H9 (cell line): Measurements from ENCODE around the gene GABBR2. TPM values are rescaled to one million over a fixed set of nuclear protein-coding genes. Genes with fewer than 3 reads are reported as not detected.
A peak's percentile ranks its signal among the peaks of the same experiment; 100 is the strongest.
"Not testable (repeated sequence)": the region's sequence is repeated elsewhere in the genome, so short reads cannot be mapped to it uniquely, and the experiment has no call there.

ENCODE experiments used
- DNase-seq: peaks from one replicate; pipeline ENCODE4 v3.0.0-alpha.2; 2017
- H2AFZ ChIP-seq: one replicate; pipeline ENCODE4 v1.6.1; 2013; ENCODE audit warnings: mild to moderate bottlenecking, low read length, control low read depth, moderate library complexity
- H2AK5ac ChIP-seq: 2 replicates; pipeline ENCODE4 v1.6.1; 2013; ENCODE audit warnings: low read length, control low read depth, mixed read lengths; ENCODE audit not compliant: insufficient read length
- H2BK120ac ChIP-seq: one replicate; pipeline ENCODE4 v1.6.1; 2013; ENCODE audit warnings: low read depth, mild to moderate bottlenecking, low read length, control low read depth, inconsistent platforms; ENCODE audit not compliant: poor library complexity, severe bottlenecking
- H2BK12ac ChIP-seq: 2 replicates; pipeline ENCODE4 v1.6.1; 2013; ENCODE audit warnings: low read length, control low read depth, mixed read lengths, low read depth; ENCODE audit not compliant: insufficient read length
- H2BK15ac ChIP-seq: 2 replicates; pipeline ENCODE4 v1.6.1; 2013; ENCODE audit warnings: low read depth, low read length, control low read depth
- H2BK20ac ChIP-seq: one replicate; pipeline ENCODE4 v1.6.1; 2013; ENCODE audit warnings: low read depth, mild to moderate bottlenecking, low read length, control low read depth, inconsistent platforms; ENCODE audit not compliant: poor library complexity, severe bottlenecking
- H2BK5ac ChIP-seq: 2 replicates; pipeline ENCODE4 v1.6.1; 2013; ENCODE audit warnings: low read length, control low read depth, mixed read lengths; ENCODE audit not compliant: insufficient read length
- H3K14ac ChIP-seq: 2 replicates; pipeline ENCODE4 v1.6.1; 2013; ENCODE audit warnings: low read length, control low read depth; ENCODE audit not compliant: insufficient read depth
- H3K18ac ChIP-seq: 2 replicates; pipeline ENCODE4 v1.6.1; 2013; ENCODE audit warnings: low read depth, mild to moderate bottlenecking, mixed read lengths, low read length, control low read depth; ENCODE audit not compliant: insufficient read length
- H3K23ac ChIP-seq: 2 replicates; pipeline ENCODE4 v1.6.1; 2013; ENCODE audit warnings: low read length, control low read depth, mixed read lengths, low read depth; ENCODE audit not compliant: insufficient read length
- H3K23me2 ChIP-seq: 2 replicates; pipeline ENCODE4 v1.6.1; 2013; ENCODE audit warnings: low read depth, mild to moderate bottlenecking, mixed read lengths, low read length, control low read depth; ENCODE audit not compliant: insufficient read length, poor library complexity, severe bottlenecking
- H3K27ac ChIP-seq: 2 replicates; pipeline ENCODE4 v1.5.1; 2013; ENCODE audit warnings: low read length, control low read depth, mixed read lengths, low read depth; ENCODE audit not compliant: insufficient read length
- H3K27me3 ChIP-seq: 2 replicates; pipeline ENCODE4 v1.6.1; 2013; ENCODE audit warnings: low read length, control low read depth, inconsistent platforms; ENCODE audit not compliant: insufficient read depth
- H3K4ac ChIP-seq: 2 replicates; pipeline ENCODE4 v1.6.1; 2013; ENCODE audit warnings: low read depth, mild to moderate bottlenecking, control low read depth, inconsistent platforms, low read length, moderate library complexity
- H3K4me1 ChIP-seq: 2 replicates; pipeline ENCODE4 v1.6.1; 2013; ENCODE audit warnings: low read length, control low read depth, inconsistent platforms; ENCODE audit not compliant: insufficient read depth
- H3K4me2 ChIP-seq: 2 replicates; pipeline ENCODE4 v1.6.1; 2013; ENCODE audit warnings: low read length, control low read depth, mixed read lengths; ENCODE audit not compliant: insufficient read length, insufficient read depth
- H3K56ac ChIP-seq: 2 replicates; pipeline ENCODE4 v1.6.1; 2013; ENCODE audit warnings: low read depth, mild to moderate bottlenecking, mixed read lengths, low read length, control low read depth; ENCODE audit not compliant: insufficient read length
- H3K79me1 ChIP-seq: 2 replicates; pipeline ENCODE4 v1.6.1; 2013; ENCODE audit warnings: low read depth, mild to moderate bottlenecking, moderate library complexity, low read length, control low read depth, inconsistent platforms; ENCODE audit not compliant: insufficient read depth, poor library complexity, severe bottlenecking
- H3K79me2 ChIP-seq: 2 replicates; pipeline ENCODE4 v1.6.1; 2013; ENCODE audit warnings: low read length, control low read depth, inconsistent platforms; ENCODE audit not compliant: insufficient read depth
- H3K9ac ChIP-seq: 2 replicates; pipeline ENCODE4 v1.6.1; 2013; ENCODE audit warnings: low read length, control low read depth, mixed read lengths; ENCODE audit not compliant: insufficient read length; ENCODE audit errors: extremely low read depth
- H3K9me3 ChIP-seq: one replicate; pipeline ENCODE4 v1.6.1; 2013; ENCODE audit warnings: low read depth, low read length, inconsistent platforms; ENCODE audit not compliant: control insufficient read depth
- H3T11ph ChIP-seq: one replicate; pipeline ENCODE4 v1.6.1; 2013; ENCODE audit warnings: mild to moderate bottlenecking, low read length, control low read depth, inconsistent platforms
- H4K20me1 ChIP-seq: one replicate; pipeline ENCODE4 v1.6.1; 2013; ENCODE audit not compliant: control insufficient read depth, insufficient read length, insufficient read depth
- H4K5ac ChIP-seq: 2 replicates; pipeline ENCODE4 v1.6.1; 2013; ENCODE audit warnings: low read depth, mild to moderate bottlenecking, mixed read lengths, low read length, control low read depth; ENCODE audit not compliant: insufficient read length
- H4K8ac ChIP-seq: replicated peaks from 2 replicates; pipeline ENCODE4 v1.6.1; 2013; ENCODE audit warnings: low read length, control low read depth, mixed read lengths, low read depth; ENCODE audit not compliant: insufficient read length
- H4K91ac ChIP-seq: 2 replicates; pipeline ENCODE4 v1.6.1; 2013; ENCODE audit warnings: low read depth, mild to moderate bottlenecking, moderate library complexity, mixed read lengths, low read length, control low read depth; ENCODE audit not compliant: insufficient read length
- H3K27ac Mint-ChIP-seq, 3 experiments: 2 replicates in 2 of 3; 3 replicates in 1 of 3; pipeline ENCODE4 v1.8.0; 2020 to 2021; ENCODE audit warnings: mixed read lengths in 3 of 3, mild to moderate bottlenecking in 1 of 3, moderate library complexity in 1 of 3
- H3K27me3 Mint-ChIP-seq: 2 replicates; pipeline ENCODE4 v1.8.0; 2021; ENCODE audit warnings: low read depth, mild to moderate bottlenecking, moderate library complexity, mixed read lengths
- H3K36me3 Mint-ChIP-seq, 3 experiments: 2 replicates in 2 of 3; 3 replicates in 1 of 3; pipeline ENCODE4 v1.8.0; 2020 to 2021; ENCODE audit warnings: low read depth in 3 of 3, mixed read lengths in 3 of 3; ENCODE audit not compliant: insufficient read depth in 1 of 3
- H3K4me1 Mint-ChIP-seq, 2 experiments: 2 replicates each; pipeline ENCODE4 v1.8.0; 2020; ENCODE audit warnings: mixed read lengths in 2 of 2
- H3K4me3 Mint-ChIP-seq, 2 experiments: 2 replicates in 1 of 2; 3 replicates in 1 of 2; pipeline ENCODE4 v1.8.0; 2020 to 2021; ENCODE audit warnings: mild to moderate bottlenecking in 2 of 2, mixed read lengths in 2 of 2, moderate library complexity in 1 of 2
- H3K9me3 Mint-ChIP-seq, 2 experiments: 2 replicates in 1 of 2; 3 replicates in 1 of 2; pipeline ENCODE4 v1.8.0; 2020; ENCODE audit warnings: mild to moderate bottlenecking in 2 of 2, mixed read lengths in 2 of 2, moderate library complexity in 1 of 2
- WGBS: extraction: QIAGEN DNeasy Blood & Tissue Kit; methylation state at CpG from one replicate; pipeline ENCODE4 v1.1.7; 2013; ENCODE audit warnings: missing lambda C conversion rate, low lambda C conversion rate, mixed read lengths; ENCODE audit not compliant: insufficient read length; ENCODE audit errors: extremely low coverage; 5-methylcytosine and 5-hydroxymethylcytosine counted together
- total RNA-seq: library from RNA; stranded (reverse); gene quantifications from 2 replicates; pipeline ENCODE4 v1.2.1, GENCODE V29; 2021
- TF ChIP-seq, protein P1 (sequence below): fragments of 200-600 bp; sonication (generic); conservative IDR thresholded peaks from 3 replicates; pipeline ENCODE4 v1.8.0; 2021; ENCODE audit warnings: antibody characterized with exemption, mild to moderate bottlenecking

GABBR2 gene
- total RNA-seq, 1 experiment from 2014 or later = 0.66 TPM

DNA sequence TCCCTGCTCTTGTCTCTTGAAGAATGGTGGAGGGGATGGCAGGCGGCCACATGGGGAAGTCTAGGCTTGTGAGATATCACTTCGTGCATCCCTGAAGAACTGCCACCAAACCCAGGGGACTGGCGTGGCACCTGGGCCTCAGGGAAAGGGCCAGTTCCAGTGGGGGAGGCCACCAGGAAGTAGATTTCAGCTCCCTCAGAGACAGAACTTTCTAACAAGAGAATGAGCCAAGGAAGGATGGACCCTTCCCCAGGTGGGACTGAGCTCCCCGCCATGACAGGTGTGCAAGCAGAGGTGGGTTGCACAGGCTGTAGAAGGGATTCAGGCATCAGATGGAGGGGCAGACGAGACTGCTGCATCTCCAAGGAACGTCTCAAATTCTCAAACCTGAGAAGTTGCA is 193.9 kb downstream of the GABBR2 start:
- TF ChIP-seq, protein P1, sequence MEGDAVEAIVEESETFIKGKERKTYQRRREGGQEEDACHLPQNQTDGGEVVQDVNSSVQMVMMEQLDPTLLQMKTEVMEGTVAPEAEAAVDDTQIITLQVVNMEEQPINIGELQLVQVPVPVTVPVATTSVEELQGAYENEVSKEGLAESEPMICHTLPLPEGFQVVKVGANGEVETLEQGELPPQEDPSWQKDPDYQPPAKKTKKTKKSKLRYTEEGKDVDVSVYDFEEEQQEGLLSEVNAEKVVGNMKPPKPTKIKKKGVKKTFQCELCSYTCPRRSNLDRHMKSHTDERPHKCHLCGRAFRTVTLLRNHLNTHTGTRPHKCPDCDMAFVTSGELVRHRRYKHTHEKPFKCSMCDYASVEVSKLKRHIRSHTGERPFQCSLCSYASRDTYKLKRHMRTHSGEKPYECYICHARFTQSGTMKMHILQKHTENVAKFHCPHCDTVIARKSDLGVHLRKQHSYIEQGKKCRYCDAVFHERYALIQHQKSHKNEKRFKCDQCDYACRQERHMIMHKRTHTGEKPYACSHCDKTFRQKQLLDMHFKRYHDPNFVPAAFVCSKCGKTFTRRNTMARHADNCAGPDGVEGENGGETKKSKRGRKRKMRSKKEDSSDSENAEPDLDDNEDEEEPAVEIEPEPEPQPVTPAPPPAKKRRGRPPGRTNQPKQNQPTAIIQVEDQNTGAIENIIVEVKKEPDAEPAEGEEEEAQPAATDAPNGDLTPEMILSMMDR = no peak
- DNase-seq = no peak
- H2BK15ac ChIP-seq = no peak overlapping the region
- H3K14ac ChIP-seq = no peak overlapping the region
- no peak overlapping the region for H2BK5ac ChIP-seq
- no peaks in the 10 kb centered on the region for H3K79me1 ChIP-seq
- no peak overlapping the region for H2AFZ ChIP-seq
- Mint-ChIP-seq H3K27ac (no peak overlapping the region), H3K4me3 (no peak overlapping the region), H3K4me1 (0 out of 4 replicates have a peak, but pooled peaks cover 0 to 2% of the 10 kb centered on the region in 2 experiments), H3K9me3 (peaks cover under 1 to 4% of the 10 kb centered on the region in 2 experiments; a peak in 3 of 5 replicates), H3K27me3 (peaks cover 8% of the 10 kb centered on the region), H3K36me3 (peaks cover 0 to 2% (median 0%) of the 10 kb centered on the region in 3 experiments; a peak in 2 of 7 replicates)
- no peak overlapping the region for H4K8ac ChIP-seq
- peaks cover 3% of the 10 kb centered on the region for H3K23me2 ChIP-seq
- no peak overlapping the region for H3K27ac ChIP-seq
- H3K4me1 ChIP-seq = no peaks in the 10 kb centered on the region
- H3K9me3 ChIP-seq = no peaks in the 10 kb centered on the region
- H3K9ac ChIP-seq = no peak overlapping the region
- H2BK20ac ChIP-seq = no peak overlapping the region
- H4K20me1 ChIP-seq = no peaks in the 10 kb centered on the region
- no peak overlapping the region for H3K4me2 ChIP-seq
- H2AK5ac ChIP-seq = no peak overlapping the region
- H3K23ac ChIP-seq = no peak overlapping the region
- H2BK12ac ChIP-seq = no peak overlapping the region
- no peaks in the 10 kb centered on the region for H3K79me2 ChIP-seq
- H4K5ac ChIP-seq = no peak overlapping the region
- no peaks in the 10 kb centered on the region for H3K27me3 ChIP-seq
- no peak overlapping the region for H2BK120ac ChIP-seq
- no peak overlapping the region for H3K18ac ChIP-seq
- H3T11ph ChIP-seq = no peak overlapping the region
- H3K56ac ChIP-seq = no peak overlapping the region
- no peak overlapping the region for H3K4ac ChIP-seq
- no peak overlapping the region for H4K91ac ChIP-seq
- WGBS = no CpG with 5 or more reads among the region's 6 CpGs

DNA sequence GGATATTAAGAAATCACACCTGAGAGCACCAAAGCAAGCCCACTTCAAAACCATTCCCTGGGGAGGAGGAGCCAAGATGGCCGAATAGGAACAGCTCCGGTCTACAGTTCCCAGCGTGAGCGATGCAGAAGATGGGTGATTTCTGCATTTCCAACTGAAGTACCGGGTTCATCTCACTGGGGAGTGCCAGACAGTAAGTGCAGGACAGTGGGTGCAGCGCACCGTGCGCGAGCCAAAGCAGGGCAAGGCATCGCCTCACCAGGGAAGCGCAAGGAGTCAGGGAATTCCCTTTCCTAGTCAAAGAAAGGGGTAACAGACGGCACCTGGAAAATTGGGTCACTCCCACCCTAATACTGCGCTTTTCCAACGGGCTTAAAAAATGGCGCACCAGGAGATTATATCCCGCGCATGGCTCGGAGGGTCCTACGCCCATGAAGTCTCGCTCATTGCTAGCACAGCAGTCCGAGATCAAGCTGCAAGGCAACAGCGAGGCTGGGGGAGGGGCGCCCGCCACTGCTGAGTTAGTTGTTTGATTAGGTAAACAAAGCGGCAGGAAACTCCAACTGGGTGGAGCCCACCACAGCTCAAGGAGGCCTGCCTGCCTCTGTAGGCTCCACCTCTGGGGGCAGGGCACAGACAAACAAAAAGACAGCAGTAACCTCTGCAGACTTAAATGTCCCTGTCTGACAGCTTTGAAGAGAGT is 200.4 kb downstream of the GABBR2 start:
- Mint-ChIP-seq H3K36me3 (peaks cover 0 to 25% (median 10%) of the 10 kb centered on the region in 3 experiments; a peak in 6 of 7 replicates), H3K9me3 (peaks cover 20 to 28% of the 10 kb centered on the region in 2 experiments), H3K4me1 (peaks cover 16 to 20% of the 10 kb centered on the region in 2 experiments), H3K27me3 (peaks cover 31% of the 10 kb centered on the region)
- H3K4me2 ChIP-seq, H3K4me3 Mint-ChIP-seq, H3K4me1 ChIP-seq, H3K23ac ChIP-seq, H4K5ac ChIP-seq, H3K23me2 ChIP-seq, H2BK15ac ChIP-seq, H2BK12ac ChIP-seq, H2BK20ac ChIP-seq, H2AK5ac ChIP-seq, H2BK5ac ChIP-seq, H3K27ac Mint-ChIP-seq, H3K14ac ChIP-seq, H3K27me3 ChIP-seq, H4K20me1 ChIP-seq, H3K79me2 ChIP-seq, H2BK120ac ChIP-seq, H3T11ph ChIP-seq, H3K9me3 ChIP-seq, H3K56ac ChIP-seq, H3K79me1 ChIP-seq, H4K91ac ChIP-seq, H3K27ac ChIP-seq, H2AFZ ChIP-seq, H3K9ac ChIP-seq, H3K4ac ChIP-seq, H3K18ac ChIP-seq, H4K8ac ChIP-seq: not testable (repeated sequence)
- no CpG with 5 or more reads among the region's 25 CpGs for WGBS
- peak; percentile 71 for DNase-seq
